Fibroblast of villous mesenchyme (primary cell): Measurements from ENCODE around the gene NOL4L. TPM values are rescaled to one million over a fixed set of nuclear protein-coding genes. Genes with fewer than 3 reads are reported as not detected.

ENCODE experiments used
- DNase-seq: peaks from one replicate; pipeline ENCODE4 v3.0.0-alpha.2; 2010; ENCODE audit warnings: low read depth
- H3K4me3 ChIP-seq: 2 replicates; pipeline ENCODE4 v1.5.1; 2011; ENCODE audit warnings: low read depth, mild to moderate bottlenecking, low read length
- CTCF ChIP-seq: IDR thresholded peaks from 2 replicates; pipeline ENCODE4 v1.5.1; 2012; ENCODE audit warnings: low read depth, mild to moderate bottlenecking, low read length; ENCODE audit not compliant: insufficient read depth
- total RNA-seq: library from RNA; depleted of rRNA; stranded (reverse); fragments of >200 nt; gene quantifications from 2 replicates; pipeline ENCODE4 v1.2.3, GENCODE V29; 2012

Gene NOL4L
- total RNA-seq, 1 donor = 9.9 TPM

- no peak for TF ChIP-seq CTCF
- DNase-seq = no peak
- no peak overlapping the region for H3K4me3 ChIP-seq
Observed at GRCh38 chr20:32546918-32547752, 38.0 kb downstream of the NOL4L start.

- DNase-seq = no peak
- no peak for TF ChIP-seq CTCF
- no peak overlapping the region for H3K4me3 ChIP-seq
Observed at GRCh38 chr20:32544893-32545840, 40.0 kb downstream of the NOL4L start.

GRCh38 chr20:32544260-32544722 lies 40.8 kb downstream of the NOL4L start:
- DNase-seq = no peak
- TF ChIP-seq CTCF = no peak
- H3K4me3 ChIP-seq = no peak overlapping the region

GRCh38 chr20:32543570-32544259 lies 41.4 kb downstream of the NOL4L start:
- DNase-seq = no peak
- H3K4me3 ChIP-seq = no peak overlapping the region
- TF ChIP-seq CTCF = no peak

GRCh38 chr20:32542259-32542615 lies 42.9 kb downstream of the NOL4L start:
- TF ChIP-seq CTCF = no peak
- no peak overlapping the region for H3K4me3 ChIP-seq
- DNase-seq = no peak
